ENCODE data around the gene LAYN.

GRCh38 chr11:111566324-111566723 lies 25.8 kb downstream of the LAYN start:
- TF ChIP-seq CTCF (IDR thresholded peaks at IDR 0.05) (no peak), ZNF671 (CRISPR knock-in tag; IDR thresholded peaks at IDR 0.05) (no peak), MAX (CRISPR knock-in tag; IDR thresholded peaks at IDR 0.05) (no peak), FOXK1 (CRISPR knock-in tag; IDR thresholded peaks at IDR 0.05) (no peak), ZMAT4 (CRISPR knock-in tag; IDR thresholded peaks at IDR 0.05) (no peak), PRDM15 (CRISPR knock-in tag; IDR thresholded peaks at IDR 0.05) (no peak), NFE2L1 (CRISPR knock-in tag; IDR thresholded peaks at IDR 0.05) (no peak)
